SH-SY5Y (cell line): ENCODE measurements around the gene MYLK.

Experiments
- GATA2 ChIP-seq: IDR thresholded peaks from 2 replicates; pipeline ENCODE4 v1.6.1; 2011; ENCODE audit warnings: mild to moderate bottlenecking, low read depth, low read length
- GATA3 ChIP-seq: IDR thresholded peaks from 2 replicates; pipeline ENCODE4 v1.6.1; 2011; ENCODE audit warnings: low read depth, mild to moderate bottlenecking, low read length, moderate library complexity

DNA sequence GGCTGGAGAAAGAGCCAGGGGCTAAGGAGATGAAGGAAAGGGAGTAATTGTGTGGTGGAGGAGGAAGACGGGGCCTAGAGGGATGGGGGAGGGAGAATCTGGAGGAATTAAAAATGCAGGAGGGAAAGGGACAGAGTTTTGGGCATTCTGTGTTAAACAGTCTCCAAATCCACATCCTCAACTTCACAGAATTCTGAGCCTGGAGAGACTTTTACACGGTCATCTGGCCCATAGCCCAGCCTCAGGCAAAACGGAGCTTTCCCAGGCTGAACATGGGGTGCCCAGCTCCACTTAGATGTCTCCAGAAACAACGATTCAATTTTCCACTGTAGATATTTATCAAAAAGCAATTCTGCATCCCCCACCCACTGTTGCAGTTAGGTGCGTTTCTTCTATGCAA, 161.7 kb downstream of the MYLK start:
- TF ChIP-seq GATA2 (no peak), GATA3 (no peak)
